Gastroesophageal sphincter (tissue), 4 donors: Measurements from ENCODE around the gene IRS2. TPM values are rescaled to one million over a fixed set of nuclear protein-coding genes. Genes with fewer than 3 reads are reported as not detected.

Experiments
- ATAC-seq: fragments of 150-250 bp; one replicate; pipeline ENCODE4 v1.9.1; 2016; ENCODE audit warnings: mild to moderate bottlenecking, moderate library complexity
- H3K27ac ChIP-seq, 4 donors: fragments of 200-600 bp; sonication (generic) in 3 of 4; 1 replicate in 3 of 4; 2 replicates in 1 of 4; pipeline ENCODE4 v1.5.1; 2016 to 2019
- H3K27me3 ChIP-seq: fragments of 200-600 bp; sonication (generic); one replicate; pipeline ENCODE4 v1.5.1; 2019
- H3K36me3 ChIP-seq, 2 donors: fragments of 200-600 bp; sonication (generic); one replicate each; pipeline ENCODE4 v1.5.1; 2019; ENCODE audit warnings: control low read depth in 1 of 2
- H3K4me1 ChIP-seq, 3 donors: fragments of 200-600 bp; sonication (generic); 1 replicate in 2 of 3; 2 replicates in 1 of 3; pipeline ENCODE4 v1.5.1; 2016 to 2019; ENCODE audit warnings: control low read depth in 2 of 3
- H3K4me3 ChIP-seq, 2 donors: fragments of 200-600 bp; sonication (generic); one replicate each; pipeline ENCODE4 v1.5.1; 2019; ENCODE audit warnings: mild to moderate bottlenecking in 1 of 2, moderate library complexity in 1 of 2
- H3K9me3 ChIP-seq, 3 donors: fragments of 200-600 bp; sonication (generic); one replicate each; pipeline ENCODE4 v1.5.1; 2017 to 2019; ENCODE audit warnings: control low read depth in 2 of 3
- EP300 ChIP-seq: sonication (generic); formaldehyde crosslinking; IDR thresholded peaks from one replicate; pipeline ENCODE4 v1.6.1; 2017; ENCODE audit warnings: antibody characterized with exemption, mild to moderate bottlenecking
- POLR2A ChIP-seq, 2 donors: fragments of 450-650 bp; IDR thresholded peaks; one replicate each; pipeline ENCODE4 v1.6.1; 2017; ENCODE audit warnings: antibody characterized with exemption in 2 of 2, mild to moderate bottlenecking in 2 of 2, moderate library complexity in 1 of 2
- POLR2AphosphoS5 ChIP-seq: sonication (generic); formaldehyde crosslinking; IDR thresholded peaks from one replicate; pipeline ENCODE4 v1.6.1; 2017; ENCODE audit warnings: antibody characterized with exemption
- WGBS, 2 donors: methylation state at CpG; one replicate each; pipeline ENCODE4 v1.1.5; 2018; ENCODE audit warnings: low coverage in 1 of 2; 5-methylcytosine and 5-hydroxymethylcytosine counted together
- total RNA-seq, 4 donors: library from RNA; depleted of rRNA; stranded (reverse); fragments of >200 nt; gene quantifications; one replicate each; pipeline ENCODE4 v1.1.0, GENCODE V29; 2016
- TF ChIP-seq, protein P1 (sequence below), 4 experiments: fragments of 200-600 bp in 2 of 4; fragments of 450-650 bp in 2 of 4; sonication (generic) in 1 of 4; IDR thresholded peaks; one replicate each; pipeline ENCODE4 v1.5.1; 2017 to 2019; ENCODE audit warnings: antibody characterized with exemption in 4 of 4, mild to moderate bottlenecking in 2 of 4, moderate library complexity in 2 of 4

Gene IRS2
- total RNA-seq, 4 donors from 2014 or later: 29.8 to 69.3 (median 49.4) TPM

DNA sequence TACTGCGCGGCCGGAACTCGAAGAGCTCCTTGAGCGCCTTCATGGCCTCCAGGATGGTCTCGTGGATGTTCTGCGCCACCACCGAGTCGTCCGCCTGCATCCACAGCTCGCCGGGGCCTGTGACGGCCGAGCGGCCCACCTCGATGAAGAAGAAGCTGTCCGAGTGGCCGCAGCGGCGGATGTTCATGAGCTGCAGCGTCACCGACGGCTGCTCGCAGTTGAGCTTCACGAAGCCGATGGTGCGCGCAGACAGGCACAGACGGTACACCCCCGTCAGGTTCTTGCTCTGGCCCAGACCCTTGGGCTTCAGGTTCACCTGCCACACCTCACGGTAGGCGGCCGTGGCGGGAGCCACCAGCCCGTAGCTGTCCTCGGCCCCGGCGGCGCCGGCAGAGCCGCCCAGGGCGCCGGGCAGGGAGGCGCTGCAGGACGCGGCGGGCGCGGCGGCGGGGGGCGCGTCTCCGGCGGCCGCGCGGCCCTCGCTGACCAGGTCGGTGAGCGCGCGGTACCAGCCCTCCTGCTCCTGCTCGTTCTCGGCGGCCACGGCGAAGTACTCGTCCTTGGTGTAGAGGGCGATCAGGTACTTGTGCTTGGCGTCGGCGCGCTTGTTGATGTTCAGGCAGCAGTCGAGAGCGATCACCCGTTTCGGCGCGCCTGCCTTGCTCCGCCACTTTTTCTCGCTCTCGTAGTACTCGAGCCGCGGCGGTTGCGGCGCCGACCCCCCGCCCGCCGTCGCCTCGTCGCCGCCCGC lies 1.1 kb downstream of the IRS2 start:
- peaks cover 0 to 36% of the 10 kb centered on the region in 2 donors for H3K36me3 ChIP-seq
- no CpG with 5 or more reads among the region's 98 CpGs for WGBS, 2 donors
- ATAC-seq: no peak
- H3K4me3 ChIP-seq: peak overlapping the region; percentile 82 to 92
- no peaks in the 10 kb centered on the region for H3K9me3 ChIP-seq
- peaks cover 0 to 69% (median 6%) of the 10 kb centered on the region in 3 donors for H3K4me1 ChIP-seq
- no peaks in the 10 kb centered on the region for H3K27me3 ChIP-seq
- H3K27ac ChIP-seq: peak overlapping the region; percentile 95 to 99 (median 97)
- no peak for TF ChIP-seq POLR2A (IDR thresholded peaks at IDR 0.05)
- TF ChIP-seq, protein P1, sequence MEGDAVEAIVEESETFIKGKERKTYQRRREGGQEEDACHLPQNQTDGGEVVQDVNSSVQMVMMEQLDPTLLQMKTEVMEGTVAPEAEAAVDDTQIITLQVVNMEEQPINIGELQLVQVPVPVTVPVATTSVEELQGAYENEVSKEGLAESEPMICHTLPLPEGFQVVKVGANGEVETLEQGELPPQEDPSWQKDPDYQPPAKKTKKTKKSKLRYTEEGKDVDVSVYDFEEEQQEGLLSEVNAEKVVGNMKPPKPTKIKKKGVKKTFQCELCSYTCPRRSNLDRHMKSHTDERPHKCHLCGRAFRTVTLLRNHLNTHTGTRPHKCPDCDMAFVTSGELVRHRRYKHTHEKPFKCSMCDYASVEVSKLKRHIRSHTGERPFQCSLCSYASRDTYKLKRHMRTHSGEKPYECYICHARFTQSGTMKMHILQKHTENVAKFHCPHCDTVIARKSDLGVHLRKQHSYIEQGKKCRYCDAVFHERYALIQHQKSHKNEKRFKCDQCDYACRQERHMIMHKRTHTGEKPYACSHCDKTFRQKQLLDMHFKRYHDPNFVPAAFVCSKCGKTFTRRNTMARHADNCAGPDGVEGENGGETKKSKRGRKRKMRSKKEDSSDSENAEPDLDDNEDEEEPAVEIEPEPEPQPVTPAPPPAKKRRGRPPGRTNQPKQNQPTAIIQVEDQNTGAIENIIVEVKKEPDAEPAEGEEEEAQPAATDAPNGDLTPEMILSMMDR (IDR thresholded peaks at IDR 0.05): no peak
- no peak for TF ChIP-seq EP300
- no peak for TF ChIP-seq POLR2AphosphoS5

DNA sequence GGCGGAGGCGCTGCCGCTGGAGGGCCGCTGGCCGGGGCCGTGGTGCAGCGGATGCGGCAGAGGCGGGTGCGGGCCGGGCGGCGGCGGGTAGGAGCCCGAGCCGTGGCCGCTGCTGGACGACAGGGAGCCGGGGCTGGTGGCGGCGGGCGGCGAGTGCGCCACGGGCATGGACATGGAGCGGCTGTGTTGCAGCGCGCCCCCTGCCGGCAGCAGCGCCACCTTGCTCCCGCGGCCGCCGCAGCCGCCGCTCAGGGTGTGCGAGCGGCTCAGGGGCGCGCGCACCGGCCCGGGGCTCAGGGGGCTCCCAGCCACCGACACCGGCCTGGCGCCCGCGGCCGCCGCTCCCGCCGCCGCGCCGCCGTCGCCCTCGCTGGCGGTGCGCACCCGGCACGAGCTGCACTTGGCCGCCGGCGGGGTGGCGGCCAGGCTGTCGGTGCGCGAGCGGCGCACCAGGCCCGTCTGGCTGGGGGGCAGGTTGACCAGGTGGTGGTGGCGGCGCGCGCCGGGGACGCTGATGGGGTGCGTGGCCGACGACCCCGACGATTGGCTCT lies 1.7 kb downstream of the IRS2 start:
- Histone ChIP-seq H3K27me3 (no peaks in the 10 kb centered on the region), H3K9me3 (no peaks in the 10 kb centered on the region), H3K36me3 (peaks cover 0 to 39% of the 10 kb centered on the region in 2 donors), H3K27ac (peak overlapping the region; percentile 95 to 99 (median 97)), H3K4me3 (peak overlapping the region; percentile 82 to 92), H3K4me1 (peaks cover 0 to 65% (median 6%) of the 10 kb centered on the region in 3 donors)
- ATAC-seq: peak; percentile 49
- WGBS, 2 donors: no CpG with 5 or more reads among the region's 83 CpGs
- TF ChIP-seq POLR2A (IDR thresholded peaks at IDR 0.05): peak; percentile 28 to 41
- TF ChIP-seq, protein P1 (IDR thresholded peaks at IDR 0.05): peak; percentile 45 to 92 (median 82)
- no peak for TF ChIP-seq POLR2AphosphoS5

DNA sequence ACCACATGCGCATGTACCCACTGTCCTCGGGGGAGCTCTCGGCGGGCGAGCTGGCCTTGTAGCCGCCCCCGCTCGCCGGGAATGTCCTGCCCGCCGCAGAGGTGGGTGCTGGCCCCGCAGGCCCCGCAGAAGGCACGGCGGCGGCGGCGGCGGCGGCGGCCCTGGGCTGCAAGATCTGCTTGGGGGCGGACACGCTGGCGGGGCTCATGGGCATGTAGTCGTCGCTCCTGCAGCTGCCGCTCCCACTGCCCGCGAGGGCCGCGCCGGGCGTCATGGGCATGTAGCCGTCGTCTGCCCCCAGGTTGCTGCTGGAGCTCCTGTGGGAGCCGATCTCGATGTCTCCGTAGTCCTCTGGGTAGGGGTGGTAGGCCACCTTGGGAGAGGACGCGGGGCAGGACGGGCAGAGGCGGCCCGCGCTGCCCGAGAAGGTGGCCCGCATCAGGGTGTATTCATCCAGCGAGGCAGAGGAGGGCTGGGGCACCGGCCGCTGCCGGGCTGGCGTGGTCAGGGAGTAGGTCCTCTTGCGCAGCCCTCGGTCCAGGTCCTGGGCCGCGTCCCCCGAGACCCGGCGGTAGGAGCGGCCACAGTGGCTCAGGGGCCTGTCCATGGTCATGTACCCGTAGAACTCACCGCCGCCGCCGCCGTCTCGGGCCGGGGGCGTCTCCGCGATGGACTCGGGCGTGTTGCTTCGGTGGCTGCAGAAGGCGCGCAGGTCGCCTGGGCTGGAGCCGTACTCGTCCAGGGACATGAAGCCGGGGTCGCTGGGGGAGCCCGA lies 2.4 kb downstream of the IRS2 start:
- ATAC-seq: no peak
- WGBS, 2 donors: no CpG with 5 or more reads among the region's 81 CpGs
- Histone ChIP-seq H3K4me1 (peaks cover 0 to 65% (median 6%) of the 10 kb centered on the region in 3 donors), H3K4me3 (peak overlapping the region; percentile 65 to 82), H3K9me3 (no peaks in the 10 kb centered on the region), H3K27ac (peak overlapping the region; percentile 44 to 99 (median 96)), H3K27me3 (no peaks in the 10 kb centered on the region), H3K36me3 (peaks cover 0 to 46% of the 10 kb centered on the region in 2 donors)
- no peak for TF ChIP-seq EP300
- TF ChIP-seq POLR2AphosphoS5: peak; percentile 19

DNA sequence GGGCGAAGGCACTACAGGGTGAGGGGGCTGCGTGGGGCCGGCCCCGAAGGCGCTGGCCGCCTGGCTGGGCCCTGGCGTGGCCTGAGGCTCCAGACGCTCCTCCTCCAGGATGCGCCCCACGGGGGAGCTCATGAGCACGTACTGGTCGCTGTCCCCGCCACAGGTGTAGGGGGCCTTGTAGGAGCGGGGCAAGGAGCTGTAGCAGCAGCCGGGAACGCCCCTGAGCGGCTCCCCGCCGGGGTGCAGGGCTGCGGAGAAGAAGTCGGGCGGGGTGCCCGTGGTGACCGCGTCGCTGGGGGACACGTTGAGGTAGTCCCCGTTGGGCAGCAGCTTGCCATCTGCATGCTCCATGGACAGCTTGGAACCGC lies 3.0 kb downstream of the IRS2 start:
- Histone ChIP-seq H3K4me3 (peak overlapping the region; percentile 65 to 82), H3K27ac (peak overlapping the region; percentile 44 to 99 (median 96)), H3K9me3 (no peaks in the 10 kb centered on the region), H3K27me3 (no peaks in the 10 kb centered on the region), H3K36me3 (peaks cover 0 to 47% of the 10 kb centered on the region in 2 donors), H3K4me1 (peaks cover 0 to 65% (median 6%) of the 10 kb centered on the region in 3 donors)
- no peak for ATAC-seq
- WGBS, 2 donors: no CpG with 5 or more reads among the region's 29 CpGs
- TF ChIP-seq POLR2AphosphoS5 (no peak), POLR2A (IDR thresholded peaks at IDR 0.05) (no peak), EP300 (no peak)
- TF ChIP-seq, protein P1 (IDR thresholded peaks at IDR 0.05): no peak

DNA sequence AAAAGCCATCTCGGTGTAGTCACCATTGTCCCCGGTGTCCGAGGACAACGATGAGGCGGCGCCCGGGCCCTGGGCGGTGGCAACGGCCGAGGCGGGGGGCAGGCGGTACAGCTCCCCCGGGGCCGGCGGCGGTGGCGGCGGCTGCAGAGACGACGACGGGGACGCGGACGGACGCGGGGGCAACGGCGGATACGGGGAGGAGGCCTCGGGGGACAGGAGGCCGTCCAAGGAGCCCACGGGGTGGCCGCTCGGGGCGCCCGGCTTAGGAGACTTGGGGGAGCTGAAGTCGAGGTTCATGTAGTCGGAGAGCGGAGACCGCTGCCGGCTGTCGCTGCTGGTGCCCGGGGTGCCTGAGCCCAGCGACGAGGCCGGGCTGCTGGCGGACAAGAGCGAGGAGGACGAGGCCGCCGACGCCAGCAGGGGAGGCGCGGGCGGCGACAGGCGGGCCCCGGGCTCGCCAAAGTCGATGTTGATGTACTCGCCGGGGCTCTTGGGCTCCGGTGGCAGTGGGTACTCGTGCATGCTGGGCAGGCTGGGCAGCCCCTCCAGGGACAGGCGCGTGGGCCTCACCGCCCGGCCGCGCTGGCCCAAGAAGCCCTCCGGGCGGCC lies 3.5 kb downstream of the IRS2 start:
- ATAC-seq: no peak
- peaks cover 0 to 65% (median 6%) of the 10 kb centered on the region in 3 donors for H3K4me1 ChIP-seq
- peak overlapping the region in 3 of 4 donors; percentile 95 to 99 (median 98) for H3K27ac ChIP-seq
- TF ChIP-seq EP300 (no peak), POLR2A (IDR thresholded peaks at IDR 0.05) (no peak), POLR2AphosphoS5 (no peak)
- TF ChIP-seq, protein P1 (IDR thresholded peaks at IDR 0.05): no peak
- 89% methylated on average over 14 of the region's 72 CpGs; no CpG with 5 or more reads in 1 of the 2 donors for WGBS, 2 donors
- peaks cover 0 to 47% of the 10 kb centered on the region in 2 donors for H3K36me3 ChIP-seq
- H3K4me3 ChIP-seq: peak overlapping the region; percentile 65 to 82
- H3K27me3 ChIP-seq: no peaks in the 10 kb centered on the region
- H3K9me3 ChIP-seq: no peaks in the 10 kb centered on the region
